Epidermal melanocyte (primary cell): Measurements from ENCODE around the gene TYW5.
"Not testable (repeated sequence)": the region's sequence is repeated elsewhere in the genome, so short reads cannot be mapped to it uniquely, and the experiment has no call there.

Experiments used
- DNase-seq: peaks from one replicate; pipeline ENCODE4 v3.0.0; 2011; ENCODE audit warnings: low spot score; ENCODE audit not compliant: insufficient read length

The TYW5 gene

GRCh38 chr2:199922856-199923255, 32.4 kb downstream of the TYW5 start:
- no peak for DNase-seq

GRCh38 chr2:199916980-199917379, 38.3 kb downstream of the TYW5 start:
- DNase-seq, result no peak

- no peak for DNase-seq
Observed at GRCh38 chr2:199914372-199914958, 40.8 kb downstream of the TYW5 start.

- DNase-seq, result not testable (repeated sequence)
Observed at GRCh38 chr2:199912553-199913114, 42.7 kb downstream of the TYW5 start.

GRCh38 chr2:199911877-199912161, 43.5 kb downstream of the TYW5 start:
- no peak for DNase-seq

- peak; percentile 78 for DNase-seq
Observed at GRCh38 chr2:199911052-199911876, 44.0 kb downstream of the TYW5 start, which contains the start of gene C2orf69. Gene C2orf69 (plus strand): TSS chr2:199911293. CDS start chr2:199911439, 146 bp downstream.

GRCh38 chr2:199910338-199911051, 44.8 kb downstream of the TYW5 start:
- DNase-seq, result no peak

- DNase-seq, result no peak
Observed at GRCh38 chr2:199907008-199907714, 48.1 kb downstream of the TYW5 start.

- DNase-seq, result no peak
Observed at GRCh38 chr2:199903111-199903510, 52.2 kb downstream of the TYW5 start.

GRCh38 chr2:199902486-199903110, 52.7 kb downstream of the TYW5 start:
- no peak for DNase-seq

- DNase-seq, result no peak
Observed at GRCh38 chr2:199901942-199902341, 53.3 kb downstream of the TYW5 start.

GRCh38 chr2:199896617-199897016, 58.7 kb downstream of the TYW5 start:
- DNase-seq, result no peak

GRCh38 chr2:199895406-199895805, 59.9 kb downstream of the TYW5 start:
- DNase-seq, result no peak

- no peak for DNase-seq
Observed at GRCh38 chr2:199883474-199884212, 71.6 kb downstream of the TYW5 start.

- DNase-seq, result no peak
Observed at GRCh38 chr2:199882667-199883066, 72.6 kb downstream of the TYW5 start.
